Progenitor cell of endocrine pancreas (in vitro differentiated cells): ENCODE data around the gene CHCHD3. TPM values are rescaled to one million over a fixed set of nuclear protein-coding genes. Genes with fewer than 3 reads are reported as not detected.

Experiments used
- DNase-seq: peaks from one replicate; pipeline ENCODE4 v3.0.0; 2021; ENCODE audit warnings: low spot score; ENCODE audit not compliant: unreplicated experiment
- H3K27ac Mint-ChIP-seq: 2 replicates; pipeline ENCODE4 v1.8.0; 2021; ENCODE audit warnings: mild to moderate bottlenecking, moderate library complexity, mixed read lengths
- H3K27me3 Mint-ChIP-seq: 2 replicates; pipeline ENCODE4 v1.8.0; 2021; ENCODE audit warnings: mixed read lengths
- H3K36me3 Mint-ChIP-seq: 2 replicates; pipeline ENCODE4 v1.8.0; 2022; ENCODE audit warnings: mixed read lengths; ENCODE audit not compliant: insufficient read depth
- H3K4me1 Mint-ChIP-seq: 2 replicates; pipeline ENCODE4 v1.8.0; 2021; ENCODE audit warnings: low read depth, mixed read lengths
- H3K4me3 Mint-ChIP-seq: 2 replicates; pipeline ENCODE4 v1.8.0; 2021; ENCODE audit warnings: low read depth, mild to moderate bottlenecking, moderate library complexity, mixed read lengths
- H3K9me3 Mint-ChIP-seq: 2 replicates; pipeline ENCODE4 v1.8.0; 2021; ENCODE audit warnings: low read depth, mixed read lengths
- total RNA-seq: library from RNA; stranded (reverse); gene quantifications from 2 replicates; pipeline ENCODE4 v1.2.1, GENCODE V29; 2021
- TF ChIP-seq, protein P1 (sequence below): fragments of 200-600 bp; sonication (generic); IDR thresholded peaks from one replicate; pipeline ENCODE4 v1.5.0; 2021; ENCODE audit warnings: antibody characterized with exemption, mild to moderate bottlenecking; ENCODE audit not compliant: unreplicated experiment

Gene CHCHD3
- total RNA-seq, 1 donor from 2014 or later, result 67.3 TPM

DNA sequence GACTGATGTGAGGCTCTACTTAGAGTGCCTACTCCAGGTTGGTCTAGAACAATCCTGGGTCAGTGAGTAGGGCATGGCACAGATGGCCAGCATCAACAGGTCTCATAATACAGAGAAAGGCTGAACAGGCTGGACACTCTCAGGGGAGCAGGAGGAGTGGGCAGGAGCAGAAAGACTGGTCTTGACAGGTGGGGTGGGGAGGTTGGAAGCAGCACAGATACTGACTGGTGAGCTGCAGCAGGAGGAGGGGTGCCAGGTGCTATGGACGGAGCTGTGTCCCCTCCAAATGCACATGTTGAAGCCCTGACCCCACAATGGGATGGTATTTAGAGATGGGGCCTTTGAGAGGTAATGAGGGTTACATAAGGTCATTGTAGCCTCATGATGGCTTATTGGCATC, 315.2 kb downstream of the CHCHD3 start:
- Mint-ChIP-seq H3K4me1 (no peaks in the 10 kb centered on the region), H3K27ac (no peak overlapping the region), H3K4me3 (no peak overlapping the region), H3K27me3 (no peaks in the 10 kb centered on the region), H3K9me3 (peaks cover 14% of the 10 kb centered on the region), H3K36me3 (no peaks in the 10 kb centered on the region)
- TF ChIP-seq, protein P1, sequence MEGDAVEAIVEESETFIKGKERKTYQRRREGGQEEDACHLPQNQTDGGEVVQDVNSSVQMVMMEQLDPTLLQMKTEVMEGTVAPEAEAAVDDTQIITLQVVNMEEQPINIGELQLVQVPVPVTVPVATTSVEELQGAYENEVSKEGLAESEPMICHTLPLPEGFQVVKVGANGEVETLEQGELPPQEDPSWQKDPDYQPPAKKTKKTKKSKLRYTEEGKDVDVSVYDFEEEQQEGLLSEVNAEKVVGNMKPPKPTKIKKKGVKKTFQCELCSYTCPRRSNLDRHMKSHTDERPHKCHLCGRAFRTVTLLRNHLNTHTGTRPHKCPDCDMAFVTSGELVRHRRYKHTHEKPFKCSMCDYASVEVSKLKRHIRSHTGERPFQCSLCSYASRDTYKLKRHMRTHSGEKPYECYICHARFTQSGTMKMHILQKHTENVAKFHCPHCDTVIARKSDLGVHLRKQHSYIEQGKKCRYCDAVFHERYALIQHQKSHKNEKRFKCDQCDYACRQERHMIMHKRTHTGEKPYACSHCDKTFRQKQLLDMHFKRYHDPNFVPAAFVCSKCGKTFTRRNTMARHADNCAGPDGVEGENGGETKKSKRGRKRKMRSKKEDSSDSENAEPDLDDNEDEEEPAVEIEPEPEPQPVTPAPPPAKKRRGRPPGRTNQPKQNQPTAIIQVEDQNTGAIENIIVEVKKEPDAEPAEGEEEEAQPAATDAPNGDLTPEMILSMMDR, result no peak
- no peak for DNase-seq

DNA sequence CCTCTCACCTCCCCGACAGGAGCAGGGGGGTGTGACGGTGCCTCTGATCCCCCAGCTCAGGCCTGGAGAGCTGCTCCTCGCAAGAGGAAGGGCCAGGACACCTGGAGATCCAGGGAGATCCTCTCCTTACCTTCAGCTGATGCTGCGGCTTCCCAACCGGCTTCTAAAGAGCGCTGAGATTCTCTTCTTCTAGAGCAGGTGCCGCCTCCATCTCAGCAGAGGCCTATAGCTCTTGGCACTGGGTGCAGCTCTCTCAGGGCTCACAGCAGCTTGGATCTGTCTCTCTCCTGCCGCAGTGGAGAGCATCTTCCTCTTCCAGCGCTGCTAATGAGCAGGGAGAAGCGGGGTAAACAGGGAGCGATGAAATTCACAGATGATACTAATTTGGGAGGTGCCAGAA, 316.0 kb downstream of the CHCHD3 start:
- DNase-seq, result no peak
- H3K4me1 Mint-ChIP-seq, result no peaks in the 10 kb centered on the region
- H3K36me3 Mint-ChIP-seq, result no peaks in the 10 kb centered on the region
- H3K27ac Mint-ChIP-seq, result no peak overlapping the region
- TF ChIP-seq, protein P1, result no peak
- H3K27me3 Mint-ChIP-seq, result no peaks in the 10 kb centered on the region
- peaks cover 14% of the 10 kb centered on the region for H3K9me3 Mint-ChIP-seq
- H3K4me3 Mint-ChIP-seq, result no peak overlapping the region

DNA sequence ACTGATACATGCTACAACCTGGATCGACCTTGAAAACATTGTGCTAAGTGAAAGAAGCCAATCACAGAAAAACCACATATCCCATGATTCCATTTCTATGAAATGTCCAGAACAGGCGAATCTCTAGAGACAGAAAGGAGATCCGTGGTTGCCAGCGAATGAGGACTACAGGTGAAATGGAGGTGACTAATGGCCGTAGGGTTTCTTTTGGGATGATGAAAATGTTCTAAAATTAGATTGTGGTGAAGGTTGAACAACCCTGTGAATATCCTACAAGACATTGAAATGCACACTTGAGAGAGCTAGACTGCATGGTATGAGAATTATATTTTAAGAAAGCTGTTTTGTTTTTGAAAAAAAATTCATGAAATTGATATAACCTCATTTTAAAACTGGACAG, 317.1 kb downstream of the CHCHD3 start:
- no peaks in the 10 kb centered on the region for H3K36me3 Mint-ChIP-seq
- no peak for DNase-seq
- no peak overlapping the region for H3K27ac Mint-ChIP-seq
- no peaks in the 10 kb centered on the region for H3K27me3 Mint-ChIP-seq
- H3K4me3 Mint-ChIP-seq, result no peak overlapping the region
- no peaks in the 10 kb centered on the region for H3K4me1 Mint-ChIP-seq
- TF ChIP-seq, protein P1, result no peak
- H3K9me3 Mint-ChIP-seq, result peaks cover 7% of the 10 kb centered on the region

DNA sequence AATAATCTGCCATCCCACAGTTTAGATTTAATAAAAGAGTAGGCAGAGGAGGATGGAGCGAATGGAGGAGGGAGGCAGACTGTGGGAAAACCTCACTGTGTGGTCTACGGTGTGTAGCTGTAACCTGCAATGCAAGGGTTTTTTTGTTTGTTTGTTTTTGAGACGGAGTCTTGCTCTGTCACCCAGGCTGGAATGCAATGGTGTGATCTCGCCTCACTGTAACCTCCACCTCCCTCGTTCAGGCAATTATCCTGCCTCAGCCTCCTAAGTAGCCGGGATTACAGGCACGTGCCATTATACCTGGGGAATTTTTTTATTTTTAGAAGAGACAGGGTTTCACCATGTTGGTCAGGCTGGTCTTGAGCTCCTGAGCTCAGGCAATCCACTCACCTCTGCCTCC, 321.0 kb downstream of the CHCHD3 start:
- TF ChIP-seq, protein P1, result no peak
- no peak overlapping the region for H3K27ac Mint-ChIP-seq
- H3K36me3 Mint-ChIP-seq, result no peaks in the 10 kb centered on the region
- H3K9me3 Mint-ChIP-seq, result peaks cover 3% of the 10 kb centered on the region
- DNase-seq, result no peak
- no peaks in the 10 kb centered on the region for H3K4me1 Mint-ChIP-seq
- H3K4me3 Mint-ChIP-seq, result no peak overlapping the region
- H3K27me3 Mint-ChIP-seq, result no peaks in the 10 kb centered on the region

DNA sequence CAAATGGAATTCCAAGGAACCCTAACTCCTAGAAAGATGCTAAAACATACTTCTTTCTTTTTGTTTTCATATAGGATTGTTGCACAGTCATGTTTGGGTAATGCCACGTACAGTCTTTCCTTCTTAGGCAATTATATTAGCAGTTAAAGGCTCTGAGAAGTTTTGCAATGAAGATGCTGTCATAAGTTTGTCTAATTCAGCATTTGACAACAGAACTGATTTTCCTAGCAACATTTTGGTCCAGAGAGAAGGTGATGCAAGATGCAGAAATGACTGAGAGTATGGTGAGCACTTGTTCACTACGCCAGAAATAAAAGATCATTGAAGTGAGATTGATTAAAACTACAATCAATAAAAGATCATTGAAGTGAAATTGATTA, 321.7 kb downstream of the CHCHD3 start:
- Mint-ChIP-seq H3K36me3 (no peaks in the 10 kb centered on the region), H3K27me3 (no peaks in the 10 kb centered on the region), H3K9me3 (peaks cover 3% of the 10 kb centered on the region), H3K4me3 (no peak overlapping the region), H3K27ac (no peak overlapping the region), H3K4me1 (no peaks in the 10 kb centered on the region)
- TF ChIP-seq, protein P1, result no peak
- DNase-seq, result no peak
